HEK293 (cell line): ENCODE results near the gene TANGO6.

Source experiments
- CTCF ChIP-seq: fragments of 450-650 bp; formaldehyde crosslinking; IDR thresholded peaks from 2 replicates; pipeline ENCODE4 v1.5.1; 2016; ENCODE audit warnings: missing biosample characterization, missing genetic modification characterization
- ELK4 ChIP-seq: IDR thresholded peaks from 2 replicates; pipeline ENCODE4 v1.6.1; 2011; ENCODE audit warnings: mild to moderate bottlenecking, low read depth, low read length, borderline replicate concordance
- OVOL3 ChIP-seq: fragments of 450-650 bp; formaldehyde crosslinking; IDR thresholded peaks from 2 replicates; pipeline ENCODE4 v1.5.1; 2016; ENCODE audit warnings: missing biosample characterization, missing genetic modification characterization
- YY1 ChIP-seq: fragments of 450-650 bp; formaldehyde crosslinking; IDR thresholded peaks from 2 replicates; pipeline ENCODE4 v1.5.1; 2018; ENCODE audit warnings: missing biosample characterization, missing genetic modification characterization
- ZBTB1 ChIP-seq: fragments of 450-650 bp; formaldehyde crosslinking; IDR thresholded peaks from 2 replicates; pipeline ENCODE4 v1.5.1; 2016; ENCODE audit warnings: missing biosample characterization, missing genetic modification characterization
- ZBTB7A ChIP-seq: fragments of 450-650 bp; formaldehyde crosslinking; IDR thresholded peaks from 2 replicates; pipeline ENCODE4 v1.5.1; 2016; ENCODE audit warnings: low read depth, missing biosample characterization, missing genetic modification characterization
- ZEB2 ChIP-seq: fragments of 450-650 bp; formaldehyde crosslinking; IDR thresholded peaks from 2 replicates; pipeline ENCODE4 v1.5.1; 2016; ENCODE audit warnings: missing biosample characterization, missing genetic modification characterization
- ZNF239 ChIP-seq: fragments of 450-650 bp; formaldehyde crosslinking; IDR thresholded peaks from 2 replicates; pipeline ENCODE4 v1.5.1; 2016; ENCODE audit warnings: missing biosample characterization, missing genetic modification characterization
- ZNF274 ChIP-seq, 2 experiments: fragments of 200-500 bp in 1 of 2; fragments of 450-650 bp in 1 of 2; sonication (Bioruptor generic) in 1 of 2; formaldehyde crosslinking in 1 of 2; IDR thresholded peaks; 2 replicates each; pipeline versions ENCODE4 v1.5.1 to v1.6.1; 2014 to 2016; ENCODE audit warnings: borderline replicate concordance in 1 of 2, inconsistent platforms in 1 of 2, low read length in 1 of 2, missing biosample characterization in 1 of 2, missing genetic modification characterization in 1 of 2
- ZNF350 ChIP-seq: fragments of 450-650 bp; formaldehyde crosslinking; IDR thresholded peaks from 2 replicates; pipeline ENCODE4 v1.5.0; 2017; ENCODE audit warnings: missing biosample characterization, mild to moderate bottlenecking, missing genetic modification characterization
- ZNF510 ChIP-seq: fragments of 450-650 bp; formaldehyde crosslinking; IDR thresholded peaks from 2 replicates; pipeline ENCODE4 v1.5.1; 2018; ENCODE audit warnings: mild to moderate bottlenecking, missing genetic modification characterization, missing biosample characterization; ENCODE audit not compliant: insufficient replicate concordance
- ZNF707 ChIP-seq: fragments of 450-650 bp; formaldehyde crosslinking; IDR thresholded peaks from 2 replicates; pipeline ENCODE4 v1.5.1; 2016; ENCODE audit warnings: missing biosample characterization, missing genetic modification characterization
- ZNF843 ChIP-seq: fragments of 450-650 bp; formaldehyde crosslinking; IDR thresholded peaks from 2 replicates; pipeline ENCODE4 v1.5.1; 2016; ENCODE audit warnings: missing biosample characterization, missing genetic modification characterization

- no peak for TF ChIP-seq CTCF
- TF ChIP-seq ZNF510 (tag by site-specific recombination), result no peak
- no peak for TF ChIP-seq ZBTB7A (tag by site-specific recombination)
- TF ChIP-seq YY1 (tag by site-specific recombination), result no peak
- TF ChIP-seq ZNF274 (IDR thresholded peaks at IDR 0.05; ENCODE audit: low read length), result no peak
- no peak for TF ChIP-seq ZNF274 (tag by site-specific recombination; IDR thresholded peaks at IDR 0.05; ENCODE audit: borderline replicate concordance)
- no peak for TF ChIP-seq ELK4
- no peak for TF ChIP-seq ZNF350 (tag by site-specific recombination)
- TF ChIP-seq ZNF707, result no peak
- no peak for TF ChIP-seq ZNF239
- TF ChIP-seq ZEB2 (tag by site-specific recombination), result no peak
- no peak for TF ChIP-seq OVOL3
- TF ChIP-seq ZBTB1 (tag by site-specific recombination), result no peak
- no peak for TF ChIP-seq ZNF843 (tag by site-specific recombination)
Measured at GRCh38 chr16:69116256-69116875, 273.0 kb downstream of the TANGO6 start.
